Measurements from ENCODE around the gene CNTN5. TPM values are rescaled to one million over a fixed set of nuclear protein-coding genes. Genes with fewer than 3 reads are reported as not detected.

CNTN5 gene
- total RNA-seq, 4 donors from 2014 or later: not detected

DNA sequence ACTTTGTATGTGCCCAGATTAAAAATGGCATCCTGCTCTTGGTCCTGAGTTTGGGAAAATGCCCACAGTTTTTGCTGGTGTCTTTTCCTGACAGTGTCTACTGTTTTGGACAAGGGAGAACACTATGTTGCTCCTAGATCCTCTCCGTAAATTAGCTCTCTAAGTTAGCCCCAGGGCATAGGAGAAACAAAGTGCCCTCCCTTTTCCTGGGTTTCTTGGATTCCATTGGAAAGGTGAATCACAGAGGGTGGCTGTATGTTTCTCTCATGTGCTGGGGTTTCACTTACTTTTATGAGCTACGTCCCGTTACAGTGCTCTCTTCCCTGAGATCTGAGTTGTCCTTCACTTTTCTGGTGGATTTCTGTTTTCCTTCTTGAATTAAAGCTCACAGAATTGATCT is 782.8 kb downstream of the CNTN5 start:
- TF ChIP-seq, protein P1, sequence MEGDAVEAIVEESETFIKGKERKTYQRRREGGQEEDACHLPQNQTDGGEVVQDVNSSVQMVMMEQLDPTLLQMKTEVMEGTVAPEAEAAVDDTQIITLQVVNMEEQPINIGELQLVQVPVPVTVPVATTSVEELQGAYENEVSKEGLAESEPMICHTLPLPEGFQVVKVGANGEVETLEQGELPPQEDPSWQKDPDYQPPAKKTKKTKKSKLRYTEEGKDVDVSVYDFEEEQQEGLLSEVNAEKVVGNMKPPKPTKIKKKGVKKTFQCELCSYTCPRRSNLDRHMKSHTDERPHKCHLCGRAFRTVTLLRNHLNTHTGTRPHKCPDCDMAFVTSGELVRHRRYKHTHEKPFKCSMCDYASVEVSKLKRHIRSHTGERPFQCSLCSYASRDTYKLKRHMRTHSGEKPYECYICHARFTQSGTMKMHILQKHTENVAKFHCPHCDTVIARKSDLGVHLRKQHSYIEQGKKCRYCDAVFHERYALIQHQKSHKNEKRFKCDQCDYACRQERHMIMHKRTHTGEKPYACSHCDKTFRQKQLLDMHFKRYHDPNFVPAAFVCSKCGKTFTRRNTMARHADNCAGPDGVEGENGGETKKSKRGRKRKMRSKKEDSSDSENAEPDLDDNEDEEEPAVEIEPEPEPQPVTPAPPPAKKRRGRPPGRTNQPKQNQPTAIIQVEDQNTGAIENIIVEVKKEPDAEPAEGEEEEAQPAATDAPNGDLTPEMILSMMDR (IDR thresholded peaks at IDR 0.05; ENCODE audit: low read depth): no peak

DNA sequence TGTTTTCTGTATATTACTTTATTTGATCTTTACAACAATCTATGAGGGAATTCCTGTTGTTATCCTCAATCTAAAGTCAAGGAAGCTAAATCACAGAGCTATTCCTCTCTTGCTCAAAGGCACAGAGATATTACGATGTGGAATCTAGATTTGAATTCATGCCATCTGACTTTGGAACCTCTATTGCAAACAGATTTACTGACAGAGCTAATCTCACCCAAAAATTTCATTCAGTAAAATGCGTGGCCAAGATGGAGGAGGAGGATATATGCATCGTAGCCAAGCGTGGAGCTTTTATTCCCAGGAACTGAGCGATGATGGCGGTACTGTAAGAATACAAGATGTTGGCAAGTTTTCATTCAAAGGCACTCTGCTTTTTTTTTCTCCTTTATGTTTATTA is 791.8 kb downstream of the CNTN5 start:
- TF ChIP-seq, protein P1 (IDR thresholded peaks at IDR 0.05; ENCODE audit: low read depth): no peak

DNA sequence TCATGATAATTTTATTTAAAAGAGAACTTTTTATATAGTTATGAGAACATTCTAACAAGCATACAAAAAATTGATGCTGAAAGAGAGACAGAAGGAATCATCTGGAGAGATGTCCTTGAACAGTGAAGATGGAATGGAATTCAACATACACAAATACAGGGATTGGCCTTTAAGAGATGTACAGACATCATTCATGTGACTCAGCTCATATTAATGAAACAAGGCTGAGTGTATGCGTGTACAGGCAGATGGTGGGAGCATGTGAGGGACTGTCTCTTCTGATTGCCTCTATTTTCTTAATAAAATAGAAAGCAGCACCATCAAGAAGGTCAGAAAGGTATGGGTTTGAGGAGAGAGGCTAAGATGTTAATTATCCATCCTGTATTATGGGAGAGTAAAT is 793.3 kb downstream of the CNTN5 start:
- TF ChIP-seq, protein P1 (IDR thresholded peaks at IDR 0.05; ENCODE audit: low read depth): no peak

DNA sequence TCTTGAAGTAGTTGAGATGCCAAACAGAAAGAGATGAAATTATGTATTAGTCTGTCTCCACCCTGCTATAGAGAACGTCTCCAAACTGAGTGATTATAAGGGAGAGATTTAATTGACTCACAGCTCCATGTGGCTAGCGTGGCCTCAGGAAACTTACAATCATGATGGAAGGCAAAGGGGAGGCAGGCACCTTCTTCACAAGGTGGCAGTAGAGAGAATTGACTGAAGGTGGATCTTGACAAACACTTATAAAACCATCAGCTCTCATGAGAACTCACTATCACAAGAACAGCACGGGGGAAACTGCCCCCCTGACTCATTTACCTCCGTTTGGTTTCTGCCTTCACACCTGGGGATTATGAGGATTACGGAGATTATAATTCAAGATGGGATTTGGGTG is 794.0 kb downstream of the CNTN5 start:
- TF ChIP-seq, protein P1 (IDR thresholded peaks at IDR 0.05; ENCODE audit: low read depth): no peak

DNA sequence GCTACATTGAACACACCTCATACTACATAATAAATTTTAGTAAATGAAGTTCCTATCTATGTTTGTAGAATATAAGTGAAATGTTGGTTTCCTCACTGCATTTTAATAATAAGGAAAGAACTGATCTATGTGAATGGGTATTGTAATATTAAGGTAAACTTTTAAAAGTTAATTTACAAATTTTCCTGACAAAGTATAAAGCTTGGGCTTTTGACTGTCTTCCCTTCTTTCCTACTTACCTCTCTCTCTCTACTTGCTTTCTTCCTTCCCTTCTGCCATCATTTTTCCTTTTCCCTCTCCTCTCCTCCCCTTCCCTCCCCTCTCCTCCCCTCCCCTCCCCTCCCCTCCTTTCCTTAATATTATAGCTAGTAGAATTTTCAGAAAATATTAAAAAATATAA is 798.2 kb downstream of the CNTN5 start:
- TF ChIP-seq, protein P1 (IDR thresholded peaks at IDR 0.05; ENCODE audit: low read depth): no peak

DNA sequence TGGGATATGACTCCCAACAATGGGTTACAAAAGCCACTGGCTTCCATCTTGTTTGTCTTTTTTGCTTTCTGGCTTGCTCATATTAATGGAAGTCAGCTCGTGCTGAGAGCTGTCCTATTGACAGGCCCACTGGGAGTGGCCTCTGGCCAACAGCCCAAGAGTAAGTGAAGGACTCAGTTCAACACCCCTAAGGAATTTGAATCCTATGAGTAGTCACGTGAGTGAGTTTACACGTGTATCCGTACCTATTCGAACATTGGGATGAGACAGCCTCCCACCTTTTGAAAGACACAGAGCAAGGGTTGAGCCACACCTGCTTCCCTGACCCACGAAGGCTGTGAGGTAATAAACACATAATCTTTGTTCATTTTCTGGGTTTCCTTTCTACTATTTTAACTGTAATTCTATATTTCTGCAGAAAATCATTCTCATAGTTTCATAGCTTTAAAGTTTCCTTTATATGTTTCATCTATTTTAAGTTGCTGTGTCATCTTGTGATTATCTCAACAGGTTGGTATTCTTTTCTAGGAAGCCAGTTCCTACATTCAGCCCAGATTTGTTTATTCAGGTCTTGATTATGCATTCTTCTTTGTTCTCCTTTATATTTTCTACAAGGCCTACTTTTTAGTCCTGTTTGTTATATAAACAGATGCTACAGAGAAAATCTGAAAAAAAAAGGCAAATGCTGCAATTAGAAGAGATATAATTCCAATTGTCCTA is 802.3 kb downstream of the CNTN5 start:
- TF ChIP-seq, protein P1 (IDR thresholded peaks at IDR 0.05; ENCODE audit: low read depth): no peak

DNA sequence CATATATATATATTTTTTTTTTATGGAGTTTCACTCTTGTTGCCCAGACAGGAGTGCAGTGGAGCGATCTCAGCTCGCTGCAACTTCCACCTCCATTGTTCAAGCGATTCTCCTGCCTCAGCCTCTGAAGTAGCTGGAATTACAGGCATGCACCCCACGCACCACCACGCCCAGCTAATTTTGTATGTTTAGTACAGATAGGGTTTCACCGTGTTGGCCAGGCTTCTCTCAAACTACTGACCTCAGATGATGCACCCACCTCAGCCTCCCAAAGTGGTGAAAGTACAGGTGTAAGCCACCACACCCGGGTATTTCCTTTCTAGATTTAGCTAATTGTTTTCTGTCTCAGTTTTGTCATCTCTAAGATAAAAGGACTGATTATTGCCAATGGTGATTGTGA is 821.1 kb downstream of the CNTN5 start:
- TF ChIP-seq, protein P1 (IDR thresholded peaks at IDR 0.05; ENCODE audit: low read depth): no peak

All from subcutaneous adipose tissue (tissue), 4 donors.